Loucy (cell line): Measurements from ENCODE around the gene LRRC27.

Experiments used
- H2AFZ ChIP-seq: fragments of 200-600 bp; sonication (generic); 2 replicates; pipeline ENCODE4 v1.6.0; 2016; ENCODE audit warnings: antibody characterized with exemption, mild to moderate bottlenecking, low read length, moderate library complexity
- H3F3A ChIP-seq: fragments of 200-600 bp; 2 replicates; pipeline ENCODE4 v1.6.0; 2016; ENCODE audit warnings: antibody characterized with exemption, low read depth, mild to moderate bottlenecking
- H3K27me3 ChIP-seq: fragments of 200-600 bp; sonication (generic); 2 replicates; pipeline ENCODE4 v1.6.1; 2014; ENCODE audit warnings: low read length, mild to moderate bottlenecking; ENCODE audit not compliant: insufficient read depth, poor library complexity, severe bottlenecking
- H3K36me3 ChIP-seq: fragments of 200-600 bp; sonication (generic); 2 replicates; pipeline ENCODE4 v1.6.1; 2016; ENCODE audit warnings: low read length; ENCODE audit not compliant: insufficient read depth
- H3K4me1 ChIP-seq: fragments of 200-600 bp; sonication (generic); 2 replicates; pipeline ENCODE4 v1.5.1; 2014; ENCODE audit warnings: low read length, mild to moderate bottlenecking; ENCODE audit not compliant: insufficient read depth, poor library complexity, severe bottlenecking
- H3K4me2 ChIP-seq: fragments of 200-600 bp; sonication (generic); 2 replicates; pipeline ENCODE4 v1.6.0; 2014; ENCODE audit warnings: antibody characterized with exemption, low read length, low read depth, mild to moderate bottlenecking; ENCODE audit not compliant: poor library complexity, severe bottlenecking
- H3K4me3 ChIP-seq: fragments of 200-600 bp; sonication (generic); 2 replicates; pipeline ENCODE4 v1.5.1; 2014; ENCODE audit warnings: low read length, mild to moderate bottlenecking, mixed read lengths; ENCODE audit not compliant: poor library complexity, severe bottlenecking
- H3K79me2 ChIP-seq: fragments of 200-600 bp; sonication (generic); 2 replicates; pipeline ENCODE4 v1.6.1; 2014; ENCODE audit warnings: low read length; ENCODE audit not compliant: insufficient read depth
- H3K9ac ChIP-seq: fragments of 200-600 bp; sonication (generic); 2 replicates; pipeline ENCODE4 v1.6.0; 2014; ENCODE audit warnings: mild to moderate bottlenecking, low read depth, low read length, moderate library complexity; ENCODE audit not compliant: poor library complexity, severe bottlenecking
- H3K9me2 ChIP-seq: fragments of 200-600 bp; sonication (generic); replicated peaks from 2 replicates; pipeline ENCODE4 v1.6.1; 2016; ENCODE audit warnings: low read depth, low read length, mixed read lengths
- H3K9me3 ChIP-seq: fragments of 200-600 bp; sonication (generic); 2 replicates; pipeline ENCODE4 v1.6.1; 2014; ENCODE audit warnings: mild to moderate bottlenecking, antibody characterized with exemption, low read length, low read depth; ENCODE audit not compliant: insufficient read depth
- H4K20me1 ChIP-seq: fragments of 200-600 bp; sonication (generic); 2 replicates; pipeline ENCODE4 v1.6.0; 2014; ENCODE audit warnings: antibody characterized with exemption, low read length, mild to moderate bottlenecking; ENCODE audit not compliant: insufficient read depth, poor library complexity, severe bottlenecking
- CTCF ChIP-seq: fragments of 200-600 bp; sonication (generic); conservative IDR thresholded peaks from 2 replicates; pipeline ENCODE4 v1.5.1; 2014; ENCODE audit warnings: mild to moderate bottlenecking, antibody characterized with exemption, low read length
- EZH2phosphoT487 ChIP-seq: fragments of 200-600 bp; IDR thresholded peaks from 2 replicates; pipeline ENCODE4 v1.6.1; 2018; ENCODE audit warnings: antibody characterized with exemption, mild to moderate bottlenecking, moderate library complexity, borderline replicate concordance

The LRRC27 gene

GRCh38 chr10:132404911-132405462 lies 73.0 kb downstream of the LRRC27 start:
- H3K79me2 ChIP-seq, result peaks cover 87% of the 10 kb centered on the region

GRCh38 chr10:132405463-132405991 lies 73.5 kb downstream of the LRRC27 start:
- Histone ChIP-seq H3K9me2 (no peaks in the 10 kb centered on the region), H4K20me1 (peaks cover 50% of the 10 kb centered on the region), H3K36me3 (peaks cover 25% of the 10 kb centered on the region; the same call in 1 of the 2 replicates), H3F3A (no peaks in the 10 kb centered on the region), H3K4me1 (peaks cover 26% of the 10 kb centered on the region), H3K79me2 (peaks cover 87% of the 10 kb centered on the region), H3K27me3 (no peaks in the 10 kb centered on the region), H3K4me2 (no peak overlapping the region), H2AFZ (no peak overlapping the region), H3K9ac (no peak overlapping the region), H3K9me3 (no peaks in the 10 kb centered on the region), H3K4me3 (no peak overlapping the region)
- no peak for TF ChIP-seq EZH2phosphoT487
- TF ChIP-seq CTCF, result no peak

More at GRCh38 chr10:132404911-132405462, 73.0 kb downstream of the LRRC27 start:
- H3K9ac ChIP-seq, result no peak overlapping the region
- TF ChIP-seq EZH2phosphoT487, result no peak
- TF ChIP-seq CTCF, result no peak
- no peaks in the 10 kb centered on the region for H3K27me3 ChIP-seq
- peaks cover 25% of the 10 kb centered on the region; the same call in 1 of the 2 replicates for H3K36me3 ChIP-seq
- no peak overlapping the region for H3K4me3 ChIP-seq
- H3K9me3 ChIP-seq, result no peaks in the 10 kb centered on the region
- no peaks in the 10 kb centered on the region for H3F3A ChIP-seq
- H3K4me1 ChIP-seq, result peaks cover 32% of the 10 kb centered on the region
- no peak overlapping the region for H3K4me2 ChIP-seq
- H2AFZ ChIP-seq, result no peak overlapping the region
- H3K9me2 ChIP-seq, result no peaks in the 10 kb centered on the region
- peaks cover 50% of the 10 kb centered on the region for H4K20me1 ChIP-seq

- H3K9me3 ChIP-seq, result no peaks in the 10 kb centered on the region
- TF ChIP-seq CTCF (no peak), EZH2phosphoT487 (no peak)
- H3K27me3 ChIP-seq, result no peaks in the 10 kb centered on the region
- peaks cover 20% of the 10 kb centered on the region for H3K4me1 ChIP-seq
- H3K4me2 ChIP-seq, result no peak overlapping the region
- no peak overlapping the region for H3K9ac ChIP-seq
- peaks cover 25% of the 10 kb centered on the region; the same call in 1 of the 2 replicates for H3K36me3 ChIP-seq
- H3K79me2 ChIP-seq, result peaks cover 87% of the 10 kb centered on the region
- H4K20me1 ChIP-seq, result peaks cover 47% of the 10 kb centered on the region
- H2AFZ ChIP-seq, result no peak overlapping the region
- no peak overlapping the region for H3K4me3 ChIP-seq
- no peaks in the 10 kb centered on the region for H3K9me2 ChIP-seq
- H3F3A ChIP-seq, result no peaks in the 10 kb centered on the region
Measured at GRCh38 chr10:132406181-132406580, 74.2 kb downstream of the LRRC27 start.
